Measurements from ENCODE around the gene VEZT.
A peak's percentile ranks its signal among the peaks of the same experiment; 100 is the strongest.
"Not testable (repeated sequence)": the region's sequence is repeated elsewhere in the genome, so short reads cannot be mapped to it uniquely, and the experiment has no call there.

Gene VEZT

GRCh38 chr12:95228617-95229016, 11.0 kb downstream of the VEZT start:
- Histone ChIP-seq H2BK5ac (ENCODE audit: low read length) (no peak overlapping the region), H2BK120ac (ENCODE audit: low read depth, low read length) (no peak overlapping the region), H4K5ac (ENCODE audit: low read length) (no peak overlapping the region), H3K79me2 (ENCODE audit: control insufficient read depth, insufficient read depth, low read length) (peaks cover 28% of the 10 kb centered on the region), H3K4me1 (ENCODE audit: control insufficient read depth, low read depth, low read length) (peaks cover 2% of the 10 kb centered on the region), H3K56ac (ENCODE audit: low read length) (no peak overlapping the region), H3K4me2 (ENCODE audit: low read length) (no peak overlapping the region), H3K27me3 (ENCODE audit: insufficient read depth, low read length, poor library complexity) (no peaks in the 10 kb centered on the region), H2BK15ac (replicated peaks; ENCODE audit: low read depth) (no peak overlapping the region), H3K4me3 (ENCODE audit: low read length) (no peak overlapping the region), H3K4ac (ENCODE audit: low read depth, low read length) (no peak overlapping the region), H3K23ac (ENCODE audit: low read length) (no peak overlapping the region), H3K79me1 (ENCODE audit: low read length) (peaks cover 6% of the 10 kb centered on the region), H3K27ac (ENCODE audit: low read depth, low read length) (no peak overlapping the region), H4K8ac (ENCODE audit: low read depth, low read length) (peak overlapping the region; percentile 1), H3K18ac (ENCODE audit: low read length) (no peak overlapping the region), H3K36me3 (ENCODE audit: control insufficient read depth, insufficient read depth, low read length) (no peaks in the 10 kb centered on the region), H3K9ac (ENCODE audit: low read length) (no peak overlapping the region), H2AK5ac (ENCODE audit: low read length) (no peak overlapping the region)
- no peak for DNase-seq
- no CpG with 5 or more reads among the region's 2 CpGs for WGBS (ENCODE audit: extremely low coverage, insufficient coverage, low lambda C conversion rate)

- Histone ChIP-seq H3K56ac (ENCODE audit: low read length) (no peak overlapping the region), H3K79me1 (ENCODE audit: low read length) (no peaks in the 10 kb centered on the region), H3K27me3 (ENCODE audit: insufficient read depth, low read length, poor library complexity) (no peaks in the 10 kb centered on the region), H3K4ac (ENCODE audit: low read depth, low read length) (no peak overlapping the region), H3K4me3 (ENCODE audit: low read length) (no peak overlapping the region), H3K4me1 (ENCODE audit: control insufficient read depth, low read depth, low read length) (no peaks in the 10 kb centered on the region), H2AK5ac (ENCODE audit: low read length) (no peak overlapping the region), H4K5ac (ENCODE audit: low read length) (no peak overlapping the region), H3K23ac (ENCODE audit: low read length) (no peak overlapping the region), H3K18ac (ENCODE audit: low read length) (no peak overlapping the region), H3K79me2 (ENCODE audit: control insufficient read depth, insufficient read depth, low read length) (peaks cover 20% of the 10 kb centered on the region), H2BK120ac (ENCODE audit: low read depth, low read length) (no peak overlapping the region), H3K27ac (ENCODE audit: low read depth, low read length) (no peak overlapping the region), H3K9ac (ENCODE audit: low read length) (no peak overlapping the region), H2BK15ac (replicated peaks; ENCODE audit: low read depth) (no peak overlapping the region), H3K36me3 (ENCODE audit: control insufficient read depth, insufficient read depth, low read length) (no peaks in the 10 kb centered on the region), H2BK5ac (ENCODE audit: low read length) (no peak overlapping the region), H4K8ac (ENCODE audit: low read depth, low read length) (no peak overlapping the region), H3K4me2 (ENCODE audit: low read length) (no peak overlapping the region)
- no CpG with 5 or more reads among the region's 7 CpGs for WGBS (ENCODE audit: extremely low coverage, insufficient coverage, low lambda C conversion rate)
- no peak for DNase-seq
Observed at GRCh38 chr12:95229636-95230035, 12.0 kb downstream of the VEZT start.

GRCh38 chr12:95230313-95230712, 12.7 kb downstream of the VEZT start:
- Histone ChIP-seq H3K4me1 (ENCODE audit: control insufficient read depth, low read depth, low read length) (no peaks in the 10 kb centered on the region), H3K9ac (ENCODE audit: low read length) (no peak overlapping the region), H3K79me2 (ENCODE audit: control insufficient read depth, insufficient read depth, low read length) (peaks cover 16% of the 10 kb centered on the region), H3K36me3 (ENCODE audit: control insufficient read depth, insufficient read depth, low read length) (no peaks in the 10 kb centered on the region), H3K27ac (ENCODE audit: low read depth, low read length) (no peak overlapping the region), H2BK15ac (replicated peaks; ENCODE audit: low read depth) (no peak overlapping the region), H3K56ac (ENCODE audit: low read length) (no peak overlapping the region), H3K27me3 (ENCODE audit: insufficient read depth, low read length, poor library complexity) (no peaks in the 10 kb centered on the region), H3K4me2 (ENCODE audit: low read length) (no peak overlapping the region), H2BK120ac (ENCODE audit: low read depth, low read length) (no peak overlapping the region), H4K8ac (ENCODE audit: low read depth, low read length) (no peak overlapping the region), H3K18ac (ENCODE audit: low read length) (no peak overlapping the region), H2BK5ac (ENCODE audit: low read length) (no peak overlapping the region), H3K4me3 (ENCODE audit: low read length) (no peak overlapping the region), H4K5ac (ENCODE audit: low read length) (no peak overlapping the region), H3K79me1 (ENCODE audit: low read length) (no peaks in the 10 kb centered on the region), H2AK5ac (ENCODE audit: low read length) (no peak overlapping the region), H3K4ac (ENCODE audit: low read depth, low read length) (no peak overlapping the region), H3K23ac (ENCODE audit: low read length) (no peak overlapping the region)
- DNase-seq = no peak

- H2BK15ac ChIP-seq (replicated peaks; ENCODE audit: low read depth) = no peak overlapping the region
- peaks cover 13% of the 10 kb centered on the region for H3K79me2 ChIP-seq (ENCODE audit: control insufficient read depth, insufficient read depth, low read length)
- H3K4me1 ChIP-seq (ENCODE audit: control insufficient read depth, low read depth, low read length) = no peaks in the 10 kb centered on the region
- no peak overlapping the region for H2BK120ac ChIP-seq (ENCODE audit: low read depth, low read length)
- no peak overlapping the region for H3K56ac ChIP-seq (ENCODE audit: low read length)
- H3K4me3 ChIP-seq (ENCODE audit: low read length) = no peak overlapping the region
- no peak overlapping the region for H4K8ac ChIP-seq (ENCODE audit: low read depth, low read length)
- H3K9ac ChIP-seq (ENCODE audit: low read length) = no peak overlapping the region
- H3K4me2 ChIP-seq (ENCODE audit: low read length) = no peak overlapping the region
- no peaks in the 10 kb centered on the region for H3K79me1 ChIP-seq (ENCODE audit: low read length)
- no CpG with 5 or more reads among the region's 2 CpGs for whole genome bisulfite sequencing (ENCODE audit: extremely low coverage, insufficient coverage, low lambda C conversion rate)
- H3K4ac ChIP-seq (ENCODE audit: low read depth, low read length) = no peak overlapping the region
- H2BK5ac ChIP-seq (ENCODE audit: low read length) = no peak overlapping the region
- DNase-seq = no peak
- no peaks in the 10 kb centered on the region for H3K36me3 ChIP-seq (ENCODE audit: control insufficient read depth, insufficient read depth, low read length)
- no peak overlapping the region for H2AK5ac ChIP-seq (ENCODE audit: low read length)
- H3K23ac ChIP-seq (ENCODE audit: low read length) = no peak overlapping the region
- no peak overlapping the region for H3K18ac ChIP-seq (ENCODE audit: low read length)
- H3K27me3 ChIP-seq (ENCODE audit: insufficient read depth, low read length, poor library complexity) = no peaks in the 10 kb centered on the region
- no peak overlapping the region for H4K5ac ChIP-seq (ENCODE audit: low read length)
- no peak overlapping the region for H3K27ac ChIP-seq (ENCODE audit: low read depth, low read length)
Observed at GRCh38 chr12:95231190-95231589, 13.6 kb downstream of the VEZT start.

GRCh38 chr12:95234187-95234586, 16.6 kb downstream of the VEZT start:
- not testable (repeated sequence) for H3K79me1 ChIP-seq (ENCODE audit: low read length); H3K56ac ChIP-seq (ENCODE audit: low read length); H3K4ac ChIP-seq (ENCODE audit: low read depth, low read length); H3K23ac ChIP-seq (ENCODE audit: low read length); H2BK120ac ChIP-seq (ENCODE audit: low read depth, low read length); H4K5ac ChIP-seq (ENCODE audit: low read length); H3K27ac ChIP-seq (ENCODE audit: low read depth, low read length); H3K18ac ChIP-seq (ENCODE audit: low read length); H2BK5ac ChIP-seq (ENCODE audit: low read length); H2BK15ac ChIP-seq (replicated peaks; ENCODE audit: low read depth); H3K4me2 ChIP-seq (ENCODE audit: low read length); DNase-seq; H2AK5ac ChIP-seq (ENCODE audit: low read length); H3K36me3 ChIP-seq (ENCODE audit: control insufficient read depth, insufficient read depth, low read length); H3K4me1 ChIP-seq (ENCODE audit: control insufficient read depth, low read depth, low read length); H3K9ac ChIP-seq (ENCODE audit: low read length); H3K27me3 ChIP-seq (ENCODE audit: insufficient read depth, low read length, poor library complexity); H4K8ac ChIP-seq (ENCODE audit: low read depth, low read length); H3K4me3 ChIP-seq (ENCODE audit: low read length)
- H3K79me2 ChIP-seq (ENCODE audit: control insufficient read depth, insufficient read depth, low read length) = peaks cover 19% of the 10 kb centered on the region
- WGBS (ENCODE audit: extremely low coverage, insufficient coverage, low lambda C conversion rate) = no CpG with 5 or more reads among the region's 14 CpGs

- not testable (repeated sequence) for DNase-seq; H3K4me1 ChIP-seq (ENCODE audit: control insufficient read depth, low read depth, low read length); H3K4me2 ChIP-seq (ENCODE audit: low read length); H4K5ac ChIP-seq (ENCODE audit: low read length); H3K23ac ChIP-seq (ENCODE audit: low read length); H3K56ac ChIP-seq (ENCODE audit: low read length); H3K79me1 ChIP-seq (ENCODE audit: low read length); H2AK5ac ChIP-seq (ENCODE audit: low read length); H3K9ac ChIP-seq (ENCODE audit: low read length); H4K8ac ChIP-seq (ENCODE audit: low read depth, low read length); H2BK5ac ChIP-seq (ENCODE audit: low read length); H3K27me3 ChIP-seq (ENCODE audit: insufficient read depth, low read length, poor library complexity); H3K4ac ChIP-seq (ENCODE audit: low read depth, low read length); H2BK120ac ChIP-seq (ENCODE audit: low read depth, low read length); H3K18ac ChIP-seq (ENCODE audit: low read length); H3K27ac ChIP-seq (ENCODE audit: low read depth, low read length); H3K36me3 ChIP-seq (ENCODE audit: control insufficient read depth, insufficient read depth, low read length); H3K4me3 ChIP-seq (ENCODE audit: low read length); H2BK15ac ChIP-seq (replicated peaks; ENCODE audit: low read depth)
- H3K79me2 ChIP-seq (ENCODE audit: control insufficient read depth, insufficient read depth, low read length) = peaks cover 20% of the 10 kb centered on the region
- WGBS (ENCODE audit: extremely low coverage, insufficient coverage, low lambda C conversion rate) = no CpG with 5 or more reads among the region's 31 CpGs
Observed at GRCh38 chr12:95235621-95236020, 18.0 kb downstream of the VEZT start.
